A673 (cell line): Measurements from ENCODE around the gene EZH2. TPM values are rescaled to one million over a fixed set of nuclear protein-coding genes. Genes with fewer than 3 reads are reported as not detected.

Source experiments
- BruUV-seq: library from RNA; stranded (reverse); fragments of 400-500 nt; replicated peaks from 2 replicates; lab custom pipeline; 2021; lab: Mats Ljungman, UMichigan
- CTCF ChIA-PET: fragments of 300-600 bp; sonication (Branson Sonifier 250); formaldehyde crosslinking; loops from one replicate; lab custom pipeline; 2022; ENCODE audit warnings: antibody characterized with exemption; lab: Charles Lee
- POLR2A ChIA-PET: fragments of 300-600 bp; sonication (Branson Sonifier 250); formaldehyde crosslinking; loops from one replicate; lab custom pipeline; 2022; ENCODE audit warnings: antibody characterized with exemption; ENCODE audit not compliant: low non-redundant PET; lab: Charles Lee
- DNase-seq: peaks from one replicate; pipeline ENCODE4 v3.0.0-alpha.2; 2015; ENCODE audit warnings: low spot score
- H3K27ac ChIP-seq: fragments of 200-600 bp; sonication (generic); 2 replicates; pipeline ENCODE4 v1.5.1; 2016; ENCODE audit warnings: mixed run types, low read depth, mild to moderate bottlenecking, mixed read lengths, antibody characterized with exemption, low read length; ENCODE audit not compliant: poor library complexity, severe bottlenecking
- H3K27me3 ChIP-seq: fragments of 200-600 bp; sonication (generic); replicated peaks from 2 replicates; pipeline ENCODE4 v1.6.1; 2017; ENCODE audit warnings: mixed run types, low read depth, mild to moderate bottlenecking, mixed read lengths, antibody characterized with exemption, low read length; ENCODE audit not compliant: insufficient read depth, poor library complexity
- H3K36me3 ChIP-seq: fragments of 200-600 bp; sonication (generic); 2 replicates; pipeline ENCODE4 v1.6.1; 2016; ENCODE audit warnings: mixed run types, mild to moderate bottlenecking, mixed read lengths, antibody characterized with exemption, low read length; ENCODE audit not compliant: insufficient read depth, poor library complexity, severe bottlenecking
- H3K4me1 ChIP-seq: fragments of 200-600 bp; sonication (generic); 2 replicates; pipeline ENCODE4 v1.6.1; 2017; ENCODE audit warnings: mixed run types, mild to moderate bottlenecking, mixed read lengths, antibody characterized with exemption, low read length; ENCODE audit not compliant: insufficient read depth, poor library complexity, severe bottlenecking
- H3K4me3 ChIP-seq: fragments of 200-600 bp; sonication (generic); 2 replicates; pipeline ENCODE4 v1.5.1; 2016; ENCODE audit warnings: low read depth, mixed run types, mild to moderate bottlenecking, mixed read lengths, low read length; ENCODE audit not compliant: poor library complexity, severe bottlenecking
- H3K9me3 ChIP-seq: fragments of 200-600 bp; sonication (generic); 2 replicates; pipeline ENCODE4 v1.6.1; 2016; ENCODE audit warnings: mixed run types, low read depth, mild to moderate bottlenecking, mixed read lengths, antibody characterized with exemption, low read length; ENCODE audit not compliant: poor library complexity, severe bottlenecking
- EZH2 ChIP-seq: fragments of 200-600 bp; sonication (generic); IDR thresholded peaks from 2 replicates; pipeline ENCODE4 v1.6.1; 2017; ENCODE audit warnings: borderline replicate concordance, low read depth, mild to moderate bottlenecking, mixed read lengths, antibody characterized with exemption, low read length; ENCODE audit not compliant: poor library complexity, severe bottlenecking
- intact Hi-C: fragments of 100-400 bp; cut with micrococcal nuclease; formaldehyde crosslinking; loops from one replicate; pipeline ENCODE4 v1.10.0; 2022; ENCODE audit not compliant: unreplicated experiment
- total RNA-seq: library from RNA; stranded (reverse); gene quantifications from 2 replicates; pipeline ENCODE4 v1.2.3, GENCODE V29; 2021
- TF ChIP-seq, protein P1 (sequence below): fragments of 300-800, 200-600 bp; sonication (generic); conservative IDR thresholded peaks from 2 replicates; pipeline ENCODE4 v1.5.1; 2017; ENCODE audit warnings: low read depth, mild to moderate bottlenecking, antibody characterized with exemption, low read length, moderate library complexity, mixed read lengths

Gene EZH2
- total RNA-seq, 1 experiment from 2014 or later = 140 TPM

DNA sequence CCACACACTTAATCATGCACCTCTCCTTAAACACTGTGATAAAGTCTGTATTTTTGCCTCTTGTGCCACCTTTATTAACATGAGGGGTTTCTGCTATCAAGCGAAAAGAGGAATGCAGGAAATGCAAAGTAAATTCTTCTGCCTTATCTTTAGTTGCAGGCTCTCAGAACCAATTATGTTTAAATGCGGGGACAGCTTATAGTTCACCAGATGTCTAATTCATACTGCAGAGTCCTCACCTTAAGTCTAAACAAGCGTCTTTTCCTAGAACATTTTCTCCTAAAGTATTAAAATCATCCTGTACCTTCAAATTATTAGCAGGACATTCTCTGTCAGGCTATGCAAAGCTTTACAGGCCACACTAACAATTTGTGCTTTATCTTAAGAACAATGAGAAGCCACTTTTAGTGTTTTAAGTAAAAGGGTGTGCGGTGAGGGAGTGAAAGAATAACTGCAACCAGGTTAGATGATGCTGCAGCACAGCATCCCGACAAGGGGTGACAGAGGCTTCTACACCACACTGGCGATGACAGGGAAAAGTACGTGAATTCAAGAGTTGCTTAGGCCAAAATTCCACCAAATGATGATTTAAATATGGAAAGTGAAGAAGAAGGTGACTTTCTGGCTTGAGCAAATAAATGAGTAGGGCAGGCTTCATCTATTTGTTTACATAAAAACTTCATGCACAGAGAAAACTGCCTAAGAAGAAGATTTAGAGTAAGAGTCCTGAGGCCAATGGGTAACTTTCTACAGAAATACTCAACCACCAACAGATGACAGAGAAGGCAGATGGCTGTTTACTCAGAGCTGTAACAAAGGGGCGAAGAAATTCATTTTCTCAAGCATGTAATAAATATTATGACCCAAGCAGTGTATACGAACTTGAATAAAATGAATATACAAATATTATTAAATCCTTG lies 36.0 kb downstream of the EZH2 start:
- peak overlapping the region; percentile 60 for H3K27ac ChIP-seq
- no peak for DNase-seq
- peaks cover 76% of the 10 kb centered on the region for H3K4me1 ChIP-seq
- BruUV-seq = no TSS peak
- H3K9me3 ChIP-seq = no peaks in the 10 kb centered on the region
- no peak overlapping the region for H3K4me3 ChIP-seq
- POLR2A ChIA-PET = no interaction called here
- H3K36me3 ChIP-seq = no peaks in the 10 kb centered on the region
- intact Hi-C loops = no loop called here
- no peaks in the 10 kb centered on the region for H3K27me3 ChIP-seq
- TF ChIP-seq EZH2 = no peak
- TF ChIP-seq, protein P1, sequence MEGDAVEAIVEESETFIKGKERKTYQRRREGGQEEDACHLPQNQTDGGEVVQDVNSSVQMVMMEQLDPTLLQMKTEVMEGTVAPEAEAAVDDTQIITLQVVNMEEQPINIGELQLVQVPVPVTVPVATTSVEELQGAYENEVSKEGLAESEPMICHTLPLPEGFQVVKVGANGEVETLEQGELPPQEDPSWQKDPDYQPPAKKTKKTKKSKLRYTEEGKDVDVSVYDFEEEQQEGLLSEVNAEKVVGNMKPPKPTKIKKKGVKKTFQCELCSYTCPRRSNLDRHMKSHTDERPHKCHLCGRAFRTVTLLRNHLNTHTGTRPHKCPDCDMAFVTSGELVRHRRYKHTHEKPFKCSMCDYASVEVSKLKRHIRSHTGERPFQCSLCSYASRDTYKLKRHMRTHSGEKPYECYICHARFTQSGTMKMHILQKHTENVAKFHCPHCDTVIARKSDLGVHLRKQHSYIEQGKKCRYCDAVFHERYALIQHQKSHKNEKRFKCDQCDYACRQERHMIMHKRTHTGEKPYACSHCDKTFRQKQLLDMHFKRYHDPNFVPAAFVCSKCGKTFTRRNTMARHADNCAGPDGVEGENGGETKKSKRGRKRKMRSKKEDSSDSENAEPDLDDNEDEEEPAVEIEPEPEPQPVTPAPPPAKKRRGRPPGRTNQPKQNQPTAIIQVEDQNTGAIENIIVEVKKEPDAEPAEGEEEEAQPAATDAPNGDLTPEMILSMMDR = no peak
- CTCF ChIA-PET = no interaction called here

DNA sequence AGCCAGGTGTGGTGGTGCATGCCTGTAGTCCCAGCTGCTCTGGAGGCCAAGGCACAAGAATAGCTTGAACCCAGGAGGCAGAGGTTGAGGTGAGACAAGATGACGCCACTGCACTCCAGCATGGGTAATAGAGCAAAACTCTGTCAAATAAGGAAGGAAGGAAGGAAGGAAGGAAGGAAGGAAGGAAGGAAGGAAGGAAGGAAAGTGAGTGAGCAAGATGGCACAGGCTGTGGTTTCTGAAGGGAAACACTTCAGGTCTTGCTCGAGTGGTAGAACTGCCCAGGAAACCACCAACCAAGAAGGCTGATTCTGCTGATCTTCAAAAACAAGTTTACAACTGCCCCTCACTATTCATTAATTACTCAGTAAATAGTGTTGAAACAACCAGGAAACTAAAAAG lies 45.2 kb downstream of the EZH2 start:
- peaks cover 17% of the 10 kb centered on the region for H3K4me1 ChIP-seq
- intact Hi-C loops = no loop called here
- peak; percentile 77 for DNase-seq
- peak overlapping the region; percentile 75 for H3K27ac ChIP-seq
- TF ChIP-seq, protein P1 = no peak
- TF ChIP-seq EZH2 = no peak
- H3K9me3 ChIP-seq = no peaks in the 10 kb centered on the region
- no peaks in the 10 kb centered on the region for H3K27me3 ChIP-seq
- no peak overlapping the region for H3K4me3 ChIP-seq
- ChIA-PET POLR2A (no interaction called here), CTCF (no interaction called here)
- BruUV-seq = no TSS peak
- peaks cover 15% of the 10 kb centered on the region for H3K36me3 ChIP-seq

DNA sequence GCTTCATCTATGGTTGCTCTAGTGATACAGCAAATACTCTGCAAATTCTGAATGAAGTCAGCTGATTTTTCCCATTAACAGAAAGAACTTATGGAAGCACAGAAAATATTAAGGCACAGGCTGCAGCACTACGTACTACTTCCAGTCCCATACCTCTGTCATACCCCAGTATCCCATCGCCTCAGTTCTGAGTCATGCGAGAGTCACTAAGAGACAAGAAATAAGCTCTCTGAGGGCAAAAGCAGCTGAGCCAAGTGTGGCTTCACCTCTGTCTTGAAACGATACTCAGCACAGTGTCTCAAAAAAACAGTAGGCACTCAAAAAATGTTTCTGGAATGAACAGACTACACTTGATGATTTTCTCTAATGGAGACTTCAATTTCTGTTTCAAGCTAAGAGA lies 48.2 kb downstream of the EZH2 start:
- POLR2A ChIA-PET = interaction anchor here (0.6 kb wide), 1 partner anchor 426 kb away, joined by 5 read pairs; the partner anchor contains the start of gene ZNF783

More for the DNA sequence above, 48.2 kb downstream of the EZH2 start:
- no peak for TF ChIP-seq EZH2
- CTCF ChIA-PET = no interaction called here
- peaks cover 20% of the 10 kb centered on the region for H3K4me1 ChIP-seq
- no peak for DNase-seq
- intact Hi-C loops = no loop called here
- no TSS peak for BruUV-seq
- H3K27me3 ChIP-seq = no peaks in the 10 kb centered on the region
- H3K36me3 ChIP-seq = peaks cover 20% of the 10 kb centered on the region
- H3K27ac ChIP-seq = no peak overlapping the region
- no peaks in the 10 kb centered on the region for H3K9me3 ChIP-seq
- H3K4me3 ChIP-seq = no peak overlapping the region
